GM19468 (cell line): Measurements from ENCODE around the gene ZNF554.
"Not testable (repeated sequence)": the region's sequence is repeated elsewhere in the genome, so short reads cannot be mapped to it uniquely, and the experiment has no call there.

Experiments used
- ATAC-seq: cut with Tn5 transposase; IDR thresholded peaks from one replicate; pipeline ENCODE4 v1.9.1; 2021; ENCODE audit warnings: mild to moderate bottlenecking, moderate library complexity, moderate number of reproducible peaks; ENCODE audit not compliant: unreplicated experiment; ENCODE audit errors: extremely low read depth

Gene ZNF554

DNA sequence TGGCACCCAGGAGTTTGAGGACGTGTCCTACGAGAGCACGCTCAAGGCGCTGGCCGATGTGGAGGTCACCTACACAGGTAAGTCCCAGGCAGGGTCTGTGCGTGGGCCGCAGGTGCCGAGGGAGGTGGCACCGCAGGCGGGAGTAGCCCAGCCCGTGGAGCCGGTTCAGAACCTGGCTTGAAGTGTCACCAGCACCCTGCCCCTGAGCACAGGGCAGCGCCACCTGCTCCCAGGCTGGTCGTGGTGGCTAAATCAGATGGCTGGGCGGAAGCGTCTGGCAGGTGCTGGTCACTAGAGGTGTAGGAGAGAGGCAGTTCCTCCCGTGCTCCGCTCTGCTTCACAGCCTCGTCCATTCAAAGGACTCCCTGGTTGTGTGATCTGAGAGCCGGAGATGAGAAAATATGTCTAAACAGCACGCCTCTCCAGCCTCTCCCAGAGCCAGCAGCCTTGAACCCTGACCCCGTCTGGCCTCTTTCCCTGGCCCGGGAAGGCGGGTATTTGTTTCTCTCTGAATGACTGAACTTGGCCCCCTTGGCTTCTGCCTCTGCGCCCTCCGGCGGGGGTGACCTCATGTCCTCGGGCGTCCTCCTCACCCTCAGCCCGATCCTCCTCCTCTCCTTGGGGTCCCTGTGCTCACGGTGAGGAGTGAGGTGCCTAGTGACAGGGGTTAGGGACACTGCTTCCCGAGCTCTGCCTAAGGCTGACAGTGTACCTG, 29.0 kb upstream of the ZNF554 start:
- ATAC-seq, result no peak

DNA sequence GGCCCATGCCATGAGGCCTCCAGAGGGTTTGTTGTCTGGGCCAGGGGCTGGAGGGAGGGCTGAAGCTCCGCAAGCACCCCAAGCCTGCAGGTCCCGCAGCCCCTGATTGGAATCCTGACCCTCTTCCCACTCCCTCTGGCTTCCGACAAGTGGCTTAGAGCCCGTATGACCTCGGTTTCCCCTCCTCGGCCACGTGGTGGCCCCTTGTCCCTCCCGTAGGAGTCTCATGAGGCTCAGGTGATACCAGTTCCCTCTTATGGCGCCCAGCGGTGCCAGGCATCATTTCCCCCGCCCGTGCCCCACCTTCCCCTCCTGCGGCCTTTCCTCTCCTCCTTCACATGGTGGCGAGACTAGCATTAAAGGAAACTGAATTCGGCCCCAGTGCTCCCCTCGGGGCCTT, 28.2 kb upstream of the ZNF554 start:
- ATAC-seq, result no peak

DNA sequence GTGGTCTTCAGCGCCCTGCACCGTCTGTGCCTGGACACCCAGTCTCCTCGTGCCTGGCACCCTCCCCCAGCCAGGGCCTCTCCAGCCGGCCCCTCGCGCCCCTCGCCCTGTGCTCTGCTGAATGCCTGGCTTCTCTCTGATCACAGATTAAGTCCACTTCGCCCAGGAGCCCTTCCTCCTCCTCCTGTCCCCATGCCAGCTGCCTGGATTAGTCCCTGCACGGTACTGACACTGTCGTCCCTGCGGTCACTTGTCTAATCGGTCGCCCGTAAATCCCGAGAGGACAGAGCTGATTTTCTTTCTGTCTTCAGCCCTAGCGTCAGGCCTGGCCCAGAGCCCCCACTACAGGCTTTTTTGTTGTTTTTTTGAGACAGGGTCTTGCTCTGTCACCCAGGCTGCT, 27.8 kb upstream of the ZNF554 start:
- no peak for ATAC-seq

DNA sequence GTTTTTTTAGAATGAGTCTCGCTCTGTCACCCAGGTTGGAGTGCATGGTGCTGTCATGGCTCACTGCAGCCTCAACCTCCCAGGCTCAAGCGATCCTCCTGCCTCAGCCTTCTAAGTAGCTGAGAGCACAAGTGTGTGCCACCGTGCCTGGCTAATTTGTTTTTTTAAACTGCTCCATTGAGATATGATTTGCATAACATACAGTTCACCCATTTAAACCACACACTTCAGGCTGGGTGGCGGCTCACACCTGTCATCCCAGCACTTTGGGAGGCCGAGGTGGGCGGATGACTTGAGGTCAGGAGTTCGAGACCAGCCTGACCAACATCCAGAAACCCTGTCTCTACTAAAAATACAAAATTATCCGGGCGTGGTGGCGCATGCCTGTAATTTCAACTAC, 27.0 kb upstream of the ZNF554 start:
- ATAC-seq, result not testable (repeated sequence)

DNA sequence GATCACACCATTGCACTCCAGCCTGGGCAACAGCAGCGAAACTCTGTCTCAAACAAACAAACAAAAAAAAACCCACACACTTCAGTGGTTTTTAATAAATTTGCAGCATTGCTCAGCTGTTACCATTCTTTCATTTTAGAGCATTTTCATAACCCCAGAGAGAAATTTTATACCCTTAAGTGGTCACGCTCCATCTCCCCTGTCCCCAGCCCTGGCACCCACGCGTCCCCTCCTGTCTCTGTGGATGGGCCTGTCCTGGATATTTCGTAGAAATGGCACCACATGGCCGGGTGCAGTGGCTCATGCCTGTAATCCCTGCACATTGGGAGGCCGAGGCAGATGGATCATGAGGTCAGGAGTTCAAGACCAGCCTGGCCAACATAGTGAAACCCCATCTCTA, 26.5 kb upstream of the ZNF554 start:
- no peak for ATAC-seq

DNA sequence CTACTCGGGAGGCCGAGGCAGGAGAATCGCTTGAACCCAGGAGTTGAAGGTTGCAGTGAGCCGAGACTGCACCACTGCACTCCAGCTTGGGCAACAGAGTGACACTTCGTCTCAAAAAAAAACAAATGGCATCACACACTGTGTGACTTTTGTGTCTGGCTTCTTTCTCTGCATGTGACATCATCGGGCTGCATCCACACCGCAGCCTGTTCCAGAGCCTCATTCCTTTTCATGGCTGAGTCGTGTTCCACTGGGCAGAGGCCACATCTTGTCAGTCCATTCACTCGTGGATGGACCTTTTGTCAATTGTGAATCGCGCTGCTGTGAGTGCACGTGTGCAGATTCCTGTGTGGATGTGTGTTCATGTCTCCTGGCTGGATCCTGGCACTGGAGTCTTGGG, 26.1 kb upstream of the ZNF554 start:
- no peak for ATAC-seq

DNA sequence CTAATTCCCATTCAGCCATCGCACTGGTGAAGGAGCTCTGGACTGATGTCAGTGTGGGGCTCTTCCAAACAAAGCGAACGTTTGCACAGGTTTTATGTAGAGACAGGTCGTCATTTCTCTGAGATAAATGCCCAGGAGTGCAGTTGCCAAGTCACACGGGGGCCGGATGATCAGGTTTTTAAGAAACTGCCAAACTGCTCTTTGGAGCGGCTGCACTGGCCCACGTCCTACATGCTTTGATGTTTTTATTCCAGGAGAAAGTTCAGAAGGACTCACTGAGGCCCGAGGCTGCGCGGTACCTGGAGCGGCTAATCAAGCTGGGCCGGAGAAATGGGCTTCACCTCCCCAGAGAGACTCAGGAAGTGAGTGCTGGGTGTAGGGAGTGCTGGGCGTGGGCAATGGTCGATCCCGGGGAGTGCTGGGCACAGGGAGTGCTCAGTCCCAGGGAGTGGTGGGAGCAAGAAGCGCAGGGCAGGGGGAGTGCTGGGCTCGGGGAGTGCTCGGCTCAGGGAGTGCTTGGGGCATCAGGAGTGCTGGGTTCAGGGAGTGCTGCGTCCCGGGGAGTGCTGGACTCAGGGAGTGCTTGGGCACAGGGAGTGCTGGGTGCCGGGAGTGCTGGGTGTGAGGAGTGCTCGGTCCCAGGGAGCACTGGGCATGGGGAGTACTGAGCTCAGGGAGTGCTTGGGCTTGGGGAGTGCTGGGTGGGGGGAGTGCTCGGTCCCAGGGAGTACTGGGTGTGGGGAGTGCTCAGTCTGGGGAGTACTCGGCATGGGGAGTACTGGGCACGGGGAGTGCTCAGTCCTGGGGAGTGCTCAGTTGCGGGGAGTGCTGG, 23.6 kb upstream of the ZNF554 start:
- ATAC-seq, result no peak

DNA sequence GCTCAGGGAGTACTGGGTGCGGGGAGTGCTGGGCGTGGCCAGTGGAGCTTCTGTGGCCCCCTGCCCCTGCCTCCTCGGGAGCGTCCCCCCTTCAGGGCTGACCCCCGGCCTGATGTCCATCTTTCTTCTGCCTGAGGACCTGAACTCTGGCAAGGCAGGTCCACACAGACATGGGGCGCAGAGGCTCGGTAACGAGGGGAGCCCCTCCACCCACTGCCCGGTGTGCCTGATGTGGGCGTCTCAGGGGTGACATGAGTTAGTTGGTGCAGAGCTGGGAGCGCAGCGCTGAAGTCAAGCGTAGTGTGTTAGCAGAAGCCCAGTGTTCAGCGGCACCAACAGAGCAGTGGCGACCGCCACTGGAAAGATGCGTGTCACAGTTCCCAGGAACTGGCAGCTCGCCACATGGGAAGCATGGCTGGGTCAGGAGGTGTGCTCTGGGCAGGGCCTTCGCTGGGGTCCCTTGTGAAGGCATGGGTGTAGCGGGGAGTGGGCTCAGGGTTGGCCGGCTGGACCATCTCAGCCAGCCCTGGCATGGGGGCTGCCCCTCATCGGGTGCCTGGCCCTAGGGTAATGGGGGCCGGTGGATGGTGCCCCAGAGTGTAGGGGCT, 22.9 kb upstream of the ZNF554 start:
- no peak for ATAC-seq

DNA sequence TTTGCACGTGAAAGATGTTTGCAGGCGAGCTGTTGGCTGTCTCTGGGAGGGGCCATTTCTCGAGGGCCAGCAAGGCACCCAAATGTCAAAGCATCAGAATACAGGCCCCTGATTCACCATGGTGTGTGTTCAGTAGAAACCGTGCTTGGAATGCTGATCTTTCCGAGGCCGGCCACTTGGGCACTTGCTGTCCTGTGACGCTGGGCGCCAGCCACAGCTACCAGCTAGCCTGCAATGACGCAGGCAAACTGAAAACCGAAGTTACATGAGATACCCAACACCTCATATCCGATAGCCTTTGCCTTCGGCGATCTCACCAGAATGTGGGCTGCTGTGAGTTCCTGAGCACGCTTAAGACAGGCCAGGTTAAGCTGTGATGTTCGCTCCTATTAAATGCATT, 22.4 kb upstream of the ZNF554 start:
- no peak for ATAC-seq

DNA sequence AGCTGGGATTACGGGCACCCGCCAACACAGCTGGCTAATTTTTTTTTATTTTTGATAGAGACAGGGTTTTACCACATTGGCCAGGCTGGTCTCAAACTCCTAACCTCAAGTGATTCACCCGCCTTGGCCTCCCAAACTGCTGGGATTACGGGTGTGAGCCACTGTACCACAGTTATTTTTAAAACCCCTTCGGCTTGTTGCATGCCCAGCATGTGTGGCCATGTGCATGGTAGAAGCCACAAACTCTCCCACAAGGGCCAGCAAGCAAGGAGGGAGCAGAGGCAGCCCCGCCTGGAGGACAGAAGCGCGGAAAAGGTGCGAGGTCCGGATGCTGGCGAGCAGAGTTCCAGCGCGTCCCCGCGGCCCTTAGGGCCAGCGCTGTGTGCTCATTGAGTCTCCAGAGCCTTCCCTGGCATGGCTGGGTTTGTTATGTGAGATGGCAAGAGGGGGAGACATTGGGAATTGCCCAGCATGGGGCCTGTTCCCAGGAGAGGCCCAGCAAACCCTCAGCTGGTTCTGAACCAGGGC, 21.4 kb upstream of the ZNF554 start:
- ATAC-seq, result no peak

DNA sequence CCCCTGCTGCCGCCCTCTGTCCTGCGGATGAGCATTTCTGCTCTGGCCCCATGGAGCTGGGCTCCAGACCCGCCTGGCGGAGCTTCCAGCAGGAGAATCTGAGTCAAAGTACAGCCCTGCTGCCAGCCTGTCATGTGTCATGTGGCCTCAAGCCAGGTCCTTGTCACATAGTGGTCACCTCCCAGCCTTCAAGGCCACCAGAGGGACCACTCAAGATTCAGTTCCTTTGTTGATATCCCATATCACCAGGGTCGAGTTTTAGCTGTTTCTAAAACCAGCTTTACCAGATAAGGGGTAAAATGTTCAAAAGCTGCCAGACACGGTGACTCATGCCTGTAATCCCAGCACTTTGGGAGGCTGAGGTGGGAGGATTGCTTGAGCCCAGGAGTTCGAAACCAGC, 20.9 kb upstream of the ZNF554 start:
- no peak for ATAC-seq

DNA sequence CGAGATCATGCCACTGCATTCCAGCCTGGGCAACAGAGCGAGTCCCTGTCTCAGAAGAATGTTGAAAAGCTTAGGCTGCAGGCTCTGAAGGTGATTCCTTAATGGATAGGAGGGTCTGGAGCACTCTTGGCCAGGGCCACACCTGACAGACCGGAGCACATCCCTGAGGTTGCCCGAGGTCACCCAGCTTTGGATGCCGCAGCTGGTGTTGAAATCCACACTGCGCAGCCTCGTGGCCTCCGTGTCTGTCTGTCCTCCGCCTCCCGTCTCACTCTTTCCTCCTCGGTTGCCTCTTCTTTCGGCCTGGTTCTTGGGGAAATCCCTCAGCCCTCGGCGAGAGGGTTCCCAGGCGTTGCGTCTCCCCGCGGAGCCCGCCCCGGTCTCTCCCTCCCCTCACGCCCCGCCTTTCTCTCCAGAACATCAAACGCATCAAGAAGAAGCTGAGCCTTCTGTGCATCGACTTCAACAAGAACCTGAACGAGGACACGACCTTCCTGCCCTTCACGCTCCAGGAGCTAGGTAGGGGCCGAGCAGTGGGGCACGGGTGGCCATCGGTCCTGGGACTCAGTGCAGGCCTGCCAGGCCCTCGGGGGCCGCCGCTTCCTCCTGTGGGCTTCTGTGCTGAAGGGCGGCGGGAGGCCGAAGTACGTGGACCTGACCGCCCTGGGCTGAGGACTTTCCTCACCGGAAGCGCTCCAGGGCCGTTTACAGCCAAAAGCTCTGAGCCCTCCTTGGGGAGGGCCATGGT, 20.2 kb upstream of the ZNF554 start:
- ATAC-seq, result no peak

DNA sequence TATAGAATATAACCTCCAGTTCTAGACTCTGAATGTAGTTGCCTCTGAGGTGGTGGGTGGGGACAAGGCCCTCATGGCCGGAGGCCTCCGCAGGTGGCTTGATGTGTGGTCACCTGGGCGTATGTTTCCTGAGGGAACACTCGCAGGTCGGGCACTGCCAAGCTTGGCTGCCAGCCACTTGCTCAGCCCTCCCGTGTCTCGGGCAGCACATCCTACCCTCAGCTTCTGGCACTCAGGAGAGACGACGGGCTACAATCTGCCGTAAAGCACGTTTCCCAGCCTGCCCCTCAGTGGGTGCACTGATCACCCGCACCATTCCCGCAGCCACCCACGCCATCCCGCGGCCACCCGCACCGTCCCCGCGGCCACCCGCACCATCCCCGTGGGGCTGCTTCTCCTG, 19.2 kb upstream of the ZNF554 start:
- ATAC-seq, result no peak

DNA sequence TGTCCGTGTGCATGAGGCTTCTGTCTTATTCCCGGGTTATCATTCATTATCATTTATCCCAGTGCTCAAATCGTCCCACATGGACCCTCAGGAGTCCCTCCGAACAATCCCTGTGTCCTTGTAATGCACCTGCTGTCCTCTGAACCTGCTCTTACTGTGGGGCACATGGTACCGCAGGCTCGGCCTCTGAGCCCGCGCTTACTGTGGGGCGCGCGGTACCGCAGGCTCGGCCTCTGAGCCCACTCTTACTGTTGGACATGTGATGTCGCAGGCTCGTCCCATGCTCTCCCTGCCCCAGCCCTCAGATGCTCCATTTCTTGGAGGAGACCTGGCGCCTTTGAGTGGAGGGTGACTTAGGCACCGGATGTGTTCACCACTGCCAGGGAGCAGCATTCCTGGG, 16.8 kb upstream of the ZNF554 start:
- ATAC-seq, result no peak

DNA sequence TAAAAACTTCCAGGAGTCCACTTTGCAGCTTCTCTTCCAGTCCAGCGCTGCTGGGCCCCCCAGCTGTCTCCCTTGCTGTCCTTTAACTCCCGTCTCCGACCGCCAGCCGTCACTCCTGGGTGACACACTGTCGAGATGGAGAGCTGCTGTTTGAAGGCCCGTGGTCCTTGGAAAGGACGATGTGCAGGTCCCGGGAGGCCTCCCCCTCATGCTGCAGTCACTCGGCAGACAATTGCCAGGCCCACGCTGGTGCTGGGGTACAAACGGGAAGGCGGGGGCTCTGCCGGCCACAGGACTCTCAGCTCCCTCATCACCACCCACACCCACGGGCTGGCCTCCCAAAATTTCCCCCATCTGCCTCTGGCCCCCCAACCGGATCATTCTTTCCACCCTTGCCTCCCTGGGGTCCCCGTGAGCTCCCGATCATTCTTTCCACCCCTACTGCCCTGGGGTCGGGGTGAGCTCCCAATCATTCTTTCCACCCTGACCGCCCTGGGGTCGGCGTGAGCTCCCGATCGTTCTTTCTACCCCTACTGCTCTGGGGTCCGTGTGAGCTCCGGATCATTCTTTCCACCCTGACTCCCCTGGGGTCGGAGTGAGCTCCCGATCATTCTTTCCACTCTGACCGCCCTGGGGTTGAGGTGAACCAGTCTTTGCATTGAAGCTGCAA, 16.0 kb upstream of the ZNF554 start:
- no peak for ATAC-seq

DNA sequence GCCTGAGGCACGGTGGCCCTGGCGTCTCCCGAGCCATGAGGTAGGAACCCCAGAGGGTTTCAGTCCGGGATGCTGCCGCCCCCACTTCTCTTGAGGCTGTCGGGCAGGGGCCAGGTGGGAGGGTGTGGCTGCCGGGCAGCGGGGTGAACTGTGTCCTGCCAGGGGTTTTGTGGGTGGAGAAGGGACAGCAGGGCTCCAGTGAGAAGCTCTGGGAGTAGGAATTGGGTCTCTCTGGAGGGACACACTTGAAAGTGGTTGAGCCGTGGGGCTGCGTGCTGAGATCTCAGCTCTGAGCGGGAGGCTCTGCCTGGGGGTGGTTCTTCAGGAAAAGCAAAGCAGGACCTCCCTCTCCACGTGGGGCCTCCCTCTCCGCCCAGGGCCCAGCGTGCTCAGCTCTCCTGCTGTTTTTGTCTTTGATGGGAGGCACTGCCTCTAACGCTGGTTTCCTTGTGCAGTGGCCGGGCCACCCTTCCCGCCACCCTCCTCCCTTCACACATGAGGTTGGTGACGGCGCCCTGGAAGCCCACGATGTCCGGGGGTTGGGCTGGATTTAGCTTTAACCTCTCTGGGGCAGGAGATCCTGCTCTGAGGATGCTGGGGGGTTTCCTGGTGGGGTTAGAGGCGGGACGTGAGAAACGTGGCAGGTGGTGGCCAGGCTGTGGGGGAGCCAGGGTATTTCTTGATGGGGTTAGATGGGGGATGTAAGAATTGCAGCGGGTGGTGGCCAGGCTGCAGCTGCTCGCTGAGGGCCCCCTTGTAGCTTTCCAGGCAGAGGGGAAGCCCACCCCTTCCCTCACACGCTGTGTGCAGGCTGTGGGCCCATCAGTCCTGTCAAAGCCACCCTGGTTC, 15.3 kb upstream of the ZNF554 start:
- no peak for ATAC-seq

DNA sequence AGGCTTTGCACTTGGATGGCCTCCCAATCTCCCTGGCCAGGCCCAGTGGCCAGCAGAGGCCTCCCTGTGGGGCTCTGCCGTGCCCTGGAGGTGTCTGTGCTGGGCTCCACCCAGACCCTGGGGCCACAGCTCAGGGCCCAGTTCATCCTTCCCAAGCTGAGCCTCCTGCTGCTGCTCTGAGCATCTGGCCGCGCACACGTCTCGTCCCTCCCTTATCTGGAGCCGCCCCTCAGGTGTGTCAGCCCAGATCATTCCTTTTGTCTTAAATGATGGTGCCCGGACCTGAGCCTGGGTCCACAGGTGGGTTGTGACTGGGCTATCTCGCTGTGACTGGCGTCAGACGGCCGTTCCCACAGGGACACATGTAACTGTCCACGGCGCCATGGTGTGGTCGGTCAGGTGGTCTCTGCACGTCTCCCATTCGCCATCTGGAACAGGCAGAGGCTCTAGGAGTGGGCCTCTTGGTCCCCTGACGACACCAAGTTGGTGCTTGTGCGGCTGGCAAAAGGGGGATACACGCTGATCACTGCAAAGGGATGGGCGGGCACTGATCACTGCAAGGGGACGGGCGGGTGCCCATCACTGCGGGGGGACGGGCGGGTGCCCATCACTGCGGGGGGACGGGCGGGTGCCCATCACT, 14.3 kb upstream of the ZNF554 start:
- ATAC-seq, result no peak

DNA sequence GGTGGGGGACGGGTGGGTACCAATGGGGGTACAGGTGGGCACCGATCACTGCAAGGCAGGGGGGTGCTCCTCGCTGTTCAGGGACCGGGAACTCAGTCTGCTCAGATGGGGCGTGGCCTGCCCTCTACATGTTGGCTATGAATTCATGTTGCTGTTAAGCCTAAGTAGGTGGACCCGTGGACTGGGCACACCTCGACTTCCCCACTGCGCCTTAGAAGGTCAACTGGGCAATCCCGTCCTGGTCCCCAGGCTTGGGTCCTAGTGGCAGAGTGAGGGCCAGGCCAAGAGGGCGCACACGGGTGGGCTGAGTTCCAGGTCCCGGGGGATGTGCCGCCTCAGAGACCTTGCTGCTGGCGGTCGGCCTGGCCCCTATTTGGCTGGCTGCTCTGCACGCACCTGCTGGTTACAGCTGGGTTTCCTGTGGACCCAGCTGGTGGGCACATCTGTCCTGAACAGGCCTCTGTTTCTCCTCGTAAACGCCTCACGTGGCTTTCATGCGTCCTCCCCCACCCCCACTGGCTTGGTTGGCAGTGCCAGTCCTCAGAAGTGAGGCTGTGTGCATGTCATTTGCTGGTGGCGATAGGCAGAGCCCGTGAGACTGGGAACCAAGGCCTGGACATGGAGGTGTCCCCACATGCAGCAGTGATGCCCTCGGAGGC, 13.5 kb upstream of the ZNF554 start:
- no peak for ATAC-seq
